CD4-positive, alpha-beta memory T cell (primary cell): ENCODE results near the gene SRCAP. TPM values are rescaled to one million over a fixed set of nuclear protein-coding genes. Genes with fewer than 3 reads are reported as not detected.

Source experiments
- CTCF ChIA-PET: fragments of 350-600 bp; sonication (Branson Sonifier 250); formaldehyde crosslinking; loops from one replicate; lab custom pipeline; 2021; ENCODE audit warnings: inconsistent platforms; ENCODE audit not compliant: partially characterized antibody; lab: Charles Lee
- POLR2A ChIA-PET: fragments of 350-600 bp; sonication (Branson Sonifier 250); formaldehyde crosslinking; loops from one replicate; lab custom pipeline; 2021; ENCODE audit not compliant: partially characterized antibody; lab: Charles Lee
- DNase-seq, 5 donors: peaks; one replicate each; pipeline versions ENCODE4 v3.0.0 to v3.0.0-alpha.2; 2020 to 2022; ENCODE audit warnings: mixed read lengths in 1 of 5
- H3K27ac ChIP-seq: one replicate; pipeline ENCODE4 v1.7.0; 2013; ENCODE audit warnings: low read depth, low read length
- H3K27me3 ChIP-seq: 2 replicates; pipeline ENCODE4 v1.7.0; 2013; ENCODE audit warnings: mild to moderate bottlenecking, low read length, moderate library complexity; ENCODE audit not compliant: insufficient read depth
- H3K36me3 ChIP-seq: 2 replicates; pipeline ENCODE4 v1.7.0; 2013; ENCODE audit warnings: mild to moderate bottlenecking, low read length, moderate library complexity; ENCODE audit not compliant: insufficient read depth
- H3K4me1 ChIP-seq: 2 replicates; pipeline ENCODE4 v1.7.0; 2013; ENCODE audit warnings: mild to moderate bottlenecking, low read length, moderate library complexity; ENCODE audit not compliant: insufficient read depth
- H3K4me3 ChIP-seq, 2 donors: one replicate each; pipeline ENCODE4 v1.7.0; 2013; ENCODE audit warnings: low read length in 2 of 2, mild to moderate bottlenecking in 1 of 2
- H3K9me3 ChIP-seq, 2 donors: one replicate each; pipeline ENCODE4 v1.7.0; 2013; ENCODE audit warnings: low read length in 2 of 2, control low read depth in 1 of 2; ENCODE audit not compliant: control insufficient read depth in 1 of 2
- H3K27ac Mint-ChIP-seq, 7 donors: one replicate each; pipeline ENCODE4 v1.8.0; 2020 to 2021; ENCODE audit warnings: mixed read lengths in 7 of 7, mild to moderate bottlenecking in 6 of 7, inconsistent platforms in 3 of 7, moderate library complexity in 3 of 7
- H3K27me3 Mint-ChIP-seq, 2 donors: one replicate each; pipeline ENCODE4 v1.8.0; 2020 to 2021; ENCODE audit warnings: mixed read lengths in 2 of 2
- H3K36me3 Mint-ChIP-seq, 2 donors: one replicate each; pipeline ENCODE4 v1.8.0; 2020 to 2021; ENCODE audit warnings: mixed read lengths in 2 of 2, inconsistent platforms in 1 of 2, mild to moderate bottlenecking in 1 of 2
- H3K4me1 Mint-ChIP-seq, 4 donors: one replicate each; pipeline ENCODE4 v1.8.0; 2020 to 2021; ENCODE audit warnings: mixed read lengths in 4 of 4, mild to moderate bottlenecking in 1 of 4
- H3K4me3 Mint-ChIP-seq, 8 donors: one replicate each; pipeline ENCODE4 v1.8.0; 2020 to 2021; ENCODE audit warnings: mixed read lengths in 8 of 8, mild to moderate bottlenecking in 7 of 8, moderate library complexity in 6 of 8, inconsistent platforms in 3 of 8
- H3K9me3 Mint-ChIP-seq, 8 donors: one replicate each; pipeline ENCODE4 v1.8.0; 2020 to 2021; ENCODE audit warnings: mixed read lengths in 8 of 8, mild to moderate bottlenecking in 5 of 8, inconsistent platforms in 3 of 8, moderate library complexity in 1 of 8
- intact Hi-C: fragments of 100-400 bp; cut with micrococcal nuclease; formaldehyde crosslinking; loops from one replicate; pipeline ENCODE4 v1.15.1; 2023
- polyA plus RNA-seq, 2 donors: library from polyadenylated mRNA; unstranded; fragments of 300-500 nt; fragmentation: Illumina TruSeq; gene quantifications; one replicate each; pipeline ENCODE4 v1.2.3, GENCODE V29; 2021
- total RNA-seq, 2 experiments: library from RNA; stranded (reverse); gene quantifications; one replicate each; pipeline ENCODE4 v1.2.3, GENCODE V29; 2021

The SRCAP gene
- total and polyA plus RNA-seq, 4 experiments from 2014 or later, result 1.2 to 115 (median 68.3) TPM

DNA sequence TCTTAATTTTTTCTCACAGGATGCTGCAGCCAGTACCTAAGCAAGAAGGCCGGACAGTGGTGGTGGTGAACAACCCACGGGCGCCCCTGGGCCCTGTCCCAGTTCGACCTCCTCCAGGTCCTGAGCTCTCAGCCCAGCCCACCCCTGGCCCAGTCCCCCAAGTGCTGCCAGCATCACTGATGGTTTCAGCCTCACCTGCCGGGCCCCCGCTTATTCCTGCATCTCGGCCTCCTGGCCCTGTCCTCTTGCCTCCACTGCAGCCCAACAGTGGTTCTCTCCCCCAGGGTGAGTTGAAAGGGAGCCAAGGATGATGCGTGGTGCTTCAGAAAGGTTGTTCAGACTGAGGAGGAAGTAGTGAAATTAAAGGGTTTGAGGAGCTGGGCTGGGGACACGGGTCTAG is 21.7 kb downstream of the SRCAP start:
- peaks cover 13 to 31% (median 22%) of the 10 kb centered on the region in 4 donors for H3K4me1 Mint-ChIP-seq
- H3K36me3 ChIP-seq, result peaks cover 70% of the 10 kb centered on the region
- POLR2A ChIA-PET, result interaction anchor here (1.2 kb wide), 1 partner anchor 12 kb away, joined by 3 read pairs; no protein-coding TSS in a partner anchor
- no peaks in the 10 kb centered on the region for H3K9me3 ChIP-seq
- H3K4me1 ChIP-seq, result peaks cover 8% of the 10 kb centered on the region
- H3K27ac ChIP-seq, result no peak overlapping the region
- CTCF ChIA-PET, result interaction anchor here (1.3 kb wide), 1 partner anchor 14 kb away, joined by 4 read pairs; no protein-coding TSS in a partner anchor
- intact Hi-C loops, result no loop called here
- no peak overlapping the region for H3K4me3 Mint-ChIP-seq
- H3K27me3 ChIP-seq, result no peaks in the 10 kb centered on the region
- no peak overlapping the region for H3K4me3 ChIP-seq
- H3K9me3 Mint-ChIP-seq, result no peaks in the 10 kb centered on the region
- H3K36me3 Mint-ChIP-seq, result peaks cover 74 to 81% of the 10 kb centered on the region in 2 donors
- H3K27me3 Mint-ChIP-seq, result no peaks in the 10 kb centered on the region
- no peak for DNase-seq
- peak overlapping the region in 3 of 7 donors; percentile 22 to 60 (median 37) for H3K27ac Mint-ChIP-seq

GRCh38 chr16:30721167-30721566 is 22.2 kb downstream of the SRCAP start:
- Histone ChIP-seq H3K27ac (no peak overlapping the region), H3K4me3 (no peak overlapping the region), H3K36me3 (peaks cover 65% of the 10 kb centered on the region), H3K27me3 (no peaks in the 10 kb centered on the region), H3K9me3 (no peaks in the 10 kb centered on the region), H3K4me1 (peaks cover 4% of the 10 kb centered on the region)
- Mint-ChIP-seq H3K36me3 (peaks cover 73 to 81% of the 10 kb centered on the region in 2 donors), H3K4me3 (no peak overlapping the region), H3K9me3 (no peaks in the 10 kb centered on the region), H3K27ac (peak overlapping the region in 2 of 7 donors; percentile 59 to 64), H3K4me1 (peaks cover 10 to 26% (median 18%) of the 10 kb centered on the region in 4 donors), H3K27me3 (no peaks in the 10 kb centered on the region)
- ChIA-PET CTCF (interaction anchor here (1.3 kb wide), 1 partner anchor 13 kb away, joined by 4 read pairs; no protein-coding TSS in a partner anchor), POLR2A (interaction anchor here (1.2 kb wide), 1 partner anchor 11 kb away, joined by 3 read pairs; no protein-coding TSS in a partner anchor)
- intact Hi-C loops, result no loop called here
- no peak for DNase-seq

- Mint-ChIP-seq H3K4me1 (peaks cover 7 to 22% (median 14%) of the 10 kb centered on the region in 4 donors), H3K27me3 (no peaks in the 10 kb centered on the region), H3K27ac (peak overlapping the region in 5 of 7 donors; percentile 19 to 64 (median 59)), H3K9me3 (no peaks in the 10 kb centered on the region), H3K4me3 (no peak overlapping the region), H3K36me3 (peaks cover 70 to 77% of the 10 kb centered on the region in 2 donors)
- ChIA-PET CTCF (interaction anchor here (1.3 kb wide), 1 partner anchor 13 kb away, joined by 4 read pairs; no protein-coding TSS in a partner anchor), POLR2A (interaction anchor here (1.0 to 1.2 kb wide), 2 partner anchors 11 to 23 kb away, joined by 3 read pairs; partner anchors contain the start of gene SRCAP)
- H3K4me3 ChIP-seq, result no peak overlapping the region
- no peaks in the 10 kb centered on the region for H3K27me3 ChIP-seq
- no peaks in the 10 kb centered on the region for H3K9me3 ChIP-seq
- peaks cover 60% of the 10 kb centered on the region for H3K36me3 ChIP-seq
- intact Hi-C loops, result no loop called here
- no peak for DNase-seq
- H3K27ac ChIP-seq, result no peak overlapping the region
- no peaks in the 10 kb centered on the region for H3K4me1 ChIP-seq
Measured at GRCh38 chr16:30721606-30722005, 22.6 kb downstream of the SRCAP start.

- DNase-seq, result no peak
- no peaks in the 10 kb centered on the region for H3K9me3 ChIP-seq
- intact Hi-C loops, result no loop called here
- Mint-ChIP-seq H3K27me3 (no peaks in the 10 kb centered on the region), H3K27ac (peak overlapping the region in 4 of 7 donors; percentile 25 to 70 (median 53)), H3K36me3 (peaks cover 67 to 75% of the 10 kb centered on the region in 2 donors), H3K4me1 (peaks cover 0 to 14% (median 7%) of the 10 kb centered on the region in 4 donors), H3K4me3 (no peak overlapping the region), H3K9me3 (no peaks in the 10 kb centered on the region)
- no peak overlapping the region for H3K4me3 ChIP-seq
- peaks cover 52% of the 10 kb centered on the region for H3K36me3 ChIP-seq
- POLR2A ChIA-PET, result interaction anchor here (1.0 kb wide), 1 partner anchor 23 kb away, joined by 3 read pairs; the partner anchor contains the start of gene SRCAP
- no peak overlapping the region for H3K27ac ChIP-seq
- no peaks in the 10 kb centered on the region for H3K27me3 ChIP-seq
- CTCF ChIA-PET, result no interaction called here
- no peaks in the 10 kb centered on the region for H3K4me1 ChIP-seq
Measured at GRCh38 chr16:30722443-30722842, 23.5 kb downstream of the SRCAP start.

DNA sequence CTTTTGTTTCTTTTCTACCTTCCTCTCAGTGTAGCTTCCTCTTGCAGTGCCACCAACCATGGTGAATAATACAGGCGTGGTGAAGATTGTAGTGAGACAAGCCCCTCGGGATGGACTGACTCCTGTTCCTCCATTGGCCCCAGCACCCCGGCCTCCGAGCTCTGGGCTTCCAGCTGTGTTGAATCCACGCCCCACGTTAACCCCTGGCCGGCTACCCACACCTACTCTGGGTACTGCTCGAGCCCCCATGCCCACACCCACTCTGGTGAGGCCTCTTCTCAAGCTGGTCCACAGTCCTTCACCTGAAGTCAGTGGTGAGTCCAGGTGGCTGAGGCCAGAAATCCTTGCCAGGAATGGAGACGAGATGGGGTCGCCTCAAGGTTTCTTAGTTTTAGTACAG is 23.9 kb downstream of the SRCAP start:
- Mint-ChIP-seq H3K36me3 (peaks cover 68 to 77% of the 10 kb centered on the region in 2 donors), H3K4me3 (peak overlapping the region in 1 of 8 donors; percentile 32), H3K27ac (peak overlapping the region in 3 of 7 donors; percentile 9 to 48 (median 25)), H3K9me3 (no peaks in the 10 kb centered on the region), H3K4me1 (peaks cover 0 to 17% (median 7%) of the 10 kb centered on the region in 4 donors), H3K27me3 (no peaks in the 10 kb centered on the region)
- ChIA-PET POLR2A (interaction anchor here (0.9 kb wide), 1 partner anchor 28 kb away, joined by 3 read pairs; no protein-coding TSS in a partner anchor), CTCF (no interaction called here)
- no peak for DNase-seq
- no peak overlapping the region for H3K27ac ChIP-seq
- no peaks in the 10 kb centered on the region for H3K9me3 ChIP-seq
- H3K27me3 ChIP-seq, result no peaks in the 10 kb centered on the region
- H3K36me3 ChIP-seq, result peaks cover 53% of the 10 kb centered on the region
- H3K4me3 ChIP-seq, result no peak overlapping the region
- intact Hi-C loops, result no loop called here
- H3K4me1 ChIP-seq, result no peaks in the 10 kb centered on the region

DNA sequence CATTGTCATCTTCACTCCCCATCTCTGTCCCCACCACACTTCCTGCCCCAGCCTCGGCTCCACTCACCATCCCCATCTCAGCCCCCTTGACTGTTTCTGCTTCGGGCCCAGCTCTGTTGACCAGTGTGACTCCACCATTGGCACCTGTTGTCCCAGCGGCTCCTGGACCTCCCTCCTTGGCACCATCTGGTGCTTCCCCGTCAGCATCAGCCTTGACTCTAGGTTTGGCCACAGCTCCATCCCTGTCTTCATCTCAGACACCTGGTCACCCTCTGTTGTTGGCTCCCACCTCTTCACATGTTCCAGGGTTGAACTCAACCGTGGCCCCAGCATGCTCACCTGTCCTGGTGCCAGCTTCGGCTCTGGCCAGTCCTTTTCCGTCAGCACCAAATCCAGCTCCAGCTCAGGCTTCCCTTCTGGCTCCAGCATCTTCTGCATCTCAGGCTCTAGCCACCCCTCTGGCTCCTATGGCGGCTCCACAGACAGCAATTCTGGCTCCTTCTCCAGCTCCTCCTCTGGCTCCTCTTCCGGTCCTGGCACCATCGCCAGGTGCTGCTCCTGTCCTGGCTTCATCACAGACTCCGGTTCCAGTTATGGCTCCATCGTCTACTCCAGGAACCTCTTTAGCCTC is 24.9 kb downstream of the SRCAP start:
- intact Hi-C loops, result no loop called here
- peaks cover 58% of the 10 kb centered on the region for H3K36me3 ChIP-seq
- Mint-ChIP-seq H3K4me1 (peaks cover 2 to 20% (median 7%) of the 10 kb centered on the region in 4 donors), H3K27ac (peak overlapping the region in 6 of 7 donors; percentile 13 to 77 (median 46)), H3K4me3 (no peak overlapping the region), H3K27me3 (no peaks in the 10 kb centered on the region), H3K9me3 (no peaks in the 10 kb centered on the region), H3K36me3 (peaks cover 73 to 82% of the 10 kb centered on the region in 2 donors)
- POLR2A ChIA-PET, result interaction anchor here (0.9 to 1.4 kb wide), 2 partner anchors 15 to 29 kb away, joined by 3 to 4 read pairs; no protein-coding TSS in a partner anchor
- H3K4me1 ChIP-seq, result no peaks in the 10 kb centered on the region
- no peaks in the 10 kb centered on the region for H3K27me3 ChIP-seq
- DNase-seq, result no peak
- CTCF ChIA-PET, result no interaction called here
- H3K4me3 ChIP-seq, result no peak overlapping the region
- no peaks in the 10 kb centered on the region for H3K9me3 ChIP-seq
- H3K27ac ChIP-seq, result no peak overlapping the region
